H9 (cell line): ENCODE data around the gene SRP54. TPM values are rescaled to one million over a fixed set of nuclear protein-coding genes. Genes with fewer than 3 reads are reported as not detected.

Experiments
- DNase-seq: peaks from one replicate; pipeline ENCODE4 v3.0.0-alpha.2; 2017
- H2AFZ ChIP-seq: one replicate; pipeline ENCODE4 v1.6.1; 2013; ENCODE audit warnings: mild to moderate bottlenecking, low read length, control low read depth, moderate library complexity
- H2AK5ac ChIP-seq: 2 replicates; pipeline ENCODE4 v1.6.1; 2013; ENCODE audit warnings: low read length, control low read depth, mixed read lengths; ENCODE audit not compliant: insufficient read length
- H2BK120ac ChIP-seq: one replicate; pipeline ENCODE4 v1.6.1; 2013; ENCODE audit warnings: low read depth, mild to moderate bottlenecking, low read length, control low read depth, inconsistent platforms; ENCODE audit not compliant: poor library complexity, severe bottlenecking
- H2BK12ac ChIP-seq: 2 replicates; pipeline ENCODE4 v1.6.1; 2013; ENCODE audit warnings: low read length, control low read depth, mixed read lengths, low read depth; ENCODE audit not compliant: insufficient read length
- H2BK15ac ChIP-seq: 2 replicates; pipeline ENCODE4 v1.6.1; 2013; ENCODE audit warnings: low read depth, low read length, control low read depth
- H2BK20ac ChIP-seq: one replicate; pipeline ENCODE4 v1.6.1; 2013; ENCODE audit warnings: low read depth, mild to moderate bottlenecking, low read length, control low read depth, inconsistent platforms; ENCODE audit not compliant: poor library complexity, severe bottlenecking
- H2BK5ac ChIP-seq: 2 replicates; pipeline ENCODE4 v1.6.1; 2013; ENCODE audit warnings: low read length, control low read depth, mixed read lengths; ENCODE audit not compliant: insufficient read length
- H3K14ac ChIP-seq: 2 replicates; pipeline ENCODE4 v1.6.1; 2013; ENCODE audit warnings: low read length, control low read depth; ENCODE audit not compliant: insufficient read depth
- H3K18ac ChIP-seq: 2 replicates; pipeline ENCODE4 v1.6.1; 2013; ENCODE audit warnings: low read depth, mild to moderate bottlenecking, mixed read lengths, low read length, control low read depth; ENCODE audit not compliant: insufficient read length
- H3K23ac ChIP-seq: 2 replicates; pipeline ENCODE4 v1.6.1; 2013; ENCODE audit warnings: low read length, control low read depth, mixed read lengths, low read depth; ENCODE audit not compliant: insufficient read length
- H3K23me2 ChIP-seq: 2 replicates; pipeline ENCODE4 v1.6.1; 2013; ENCODE audit warnings: low read depth, mild to moderate bottlenecking, mixed read lengths, low read length, control low read depth; ENCODE audit not compliant: insufficient read length, poor library complexity, severe bottlenecking
- H3K27ac ChIP-seq: 2 replicates; pipeline ENCODE4 v1.5.1; 2013; ENCODE audit warnings: low read length, control low read depth, mixed read lengths, low read depth; ENCODE audit not compliant: insufficient read length
- H3K27me3 ChIP-seq: 2 replicates; pipeline ENCODE4 v1.6.1; 2013; ENCODE audit warnings: low read length, control low read depth, inconsistent platforms; ENCODE audit not compliant: insufficient read depth
- H3K4ac ChIP-seq: 2 replicates; pipeline ENCODE4 v1.6.1; 2013; ENCODE audit warnings: low read depth, mild to moderate bottlenecking, control low read depth, inconsistent platforms, low read length, moderate library complexity
- H3K4me1 ChIP-seq: 2 replicates; pipeline ENCODE4 v1.6.1; 2013; ENCODE audit warnings: low read length, control low read depth, inconsistent platforms; ENCODE audit not compliant: insufficient read depth
- H3K4me2 ChIP-seq: 2 replicates; pipeline ENCODE4 v1.6.1; 2013; ENCODE audit warnings: low read length, control low read depth, mixed read lengths; ENCODE audit not compliant: insufficient read length, insufficient read depth
- H3K56ac ChIP-seq: 2 replicates; pipeline ENCODE4 v1.6.1; 2013; ENCODE audit warnings: low read depth, mild to moderate bottlenecking, mixed read lengths, low read length, control low read depth; ENCODE audit not compliant: insufficient read length
- H3K79me1 ChIP-seq: 2 replicates; pipeline ENCODE4 v1.6.1; 2013; ENCODE audit warnings: low read depth, mild to moderate bottlenecking, moderate library complexity, low read length, control low read depth, inconsistent platforms; ENCODE audit not compliant: insufficient read depth, poor library complexity, severe bottlenecking
- H3K79me2 ChIP-seq: 2 replicates; pipeline ENCODE4 v1.6.1; 2013; ENCODE audit warnings: low read length, control low read depth, inconsistent platforms; ENCODE audit not compliant: insufficient read depth
- H3K9ac ChIP-seq: 2 replicates; pipeline ENCODE4 v1.6.1; 2013; ENCODE audit warnings: low read length, control low read depth, mixed read lengths; ENCODE audit not compliant: insufficient read length; ENCODE audit errors: extremely low read depth
- H3K9me3 ChIP-seq: one replicate; pipeline ENCODE4 v1.6.1; 2013; ENCODE audit warnings: low read depth, low read length, inconsistent platforms; ENCODE audit not compliant: control insufficient read depth
- H3T11ph ChIP-seq: one replicate; pipeline ENCODE4 v1.6.1; 2013; ENCODE audit warnings: mild to moderate bottlenecking, low read length, control low read depth, inconsistent platforms
- H4K20me1 ChIP-seq: one replicate; pipeline ENCODE4 v1.6.1; 2013; ENCODE audit not compliant: control insufficient read depth, insufficient read length, insufficient read depth
- H4K5ac ChIP-seq: 2 replicates; pipeline ENCODE4 v1.6.1; 2013; ENCODE audit warnings: low read depth, mild to moderate bottlenecking, mixed read lengths, low read length, control low read depth; ENCODE audit not compliant: insufficient read length
- H4K8ac ChIP-seq: replicated peaks from 2 replicates; pipeline ENCODE4 v1.6.1; 2013; ENCODE audit warnings: low read length, control low read depth, mixed read lengths, low read depth; ENCODE audit not compliant: insufficient read length
- H4K91ac ChIP-seq: 2 replicates; pipeline ENCODE4 v1.6.1; 2013; ENCODE audit warnings: low read depth, mild to moderate bottlenecking, moderate library complexity, mixed read lengths, low read length, control low read depth; ENCODE audit not compliant: insufficient read length
- H3K27ac Mint-ChIP-seq, 3 experiments: 2 replicates in 2 of 3; 3 replicates in 1 of 3; pipeline ENCODE4 v1.8.0; 2020 to 2021; ENCODE audit warnings: mixed read lengths in 3 of 3, mild to moderate bottlenecking in 1 of 3, moderate library complexity in 1 of 3
- H3K27me3 Mint-ChIP-seq: 2 replicates; pipeline ENCODE4 v1.8.0; 2021; ENCODE audit warnings: low read depth, mild to moderate bottlenecking, moderate library complexity, mixed read lengths
- H3K36me3 Mint-ChIP-seq, 3 experiments: 2 replicates in 2 of 3; 3 replicates in 1 of 3; pipeline ENCODE4 v1.8.0; 2020 to 2021; ENCODE audit warnings: low read depth in 3 of 3, mixed read lengths in 3 of 3; ENCODE audit not compliant: insufficient read depth in 1 of 3
- H3K4me1 Mint-ChIP-seq, 2 experiments: 2 replicates each; pipeline ENCODE4 v1.8.0; 2020; ENCODE audit warnings: mixed read lengths in 2 of 2
- H3K4me3 Mint-ChIP-seq, 2 experiments: 2 replicates in 1 of 2; 3 replicates in 1 of 2; pipeline ENCODE4 v1.8.0; 2020 to 2021; ENCODE audit warnings: mild to moderate bottlenecking in 2 of 2, mixed read lengths in 2 of 2, moderate library complexity in 1 of 2
- H3K9me3 Mint-ChIP-seq, 2 experiments: 2 replicates in 1 of 2; 3 replicates in 1 of 2; pipeline ENCODE4 v1.8.0; 2020; ENCODE audit warnings: mild to moderate bottlenecking in 2 of 2, mixed read lengths in 2 of 2, moderate library complexity in 1 of 2
- WGBS: extraction: QIAGEN DNeasy Blood & Tissue Kit; methylation state at CpG from one replicate; pipeline ENCODE4 v1.1.7; 2013; ENCODE audit warnings: missing lambda C conversion rate, low lambda C conversion rate, mixed read lengths; ENCODE audit not compliant: insufficient read length; ENCODE audit errors: extremely low coverage; 5-methylcytosine and 5-hydroxymethylcytosine counted together
- total RNA-seq: library from RNA; stranded (reverse); gene quantifications from 2 replicates; pipeline ENCODE4 v1.2.1, GENCODE V29; 2021
- TF ChIP-seq, protein P1 (sequence below): fragments of 200-600 bp; sonication (generic); conservative IDR thresholded peaks from 3 replicates; pipeline ENCODE4 v1.8.0; 2021; ENCODE audit warnings: antibody characterized with exemption, mild to moderate bottlenecking

The SRP54 gene
- total RNA-seq, 1 experiment from 2014 or later = 57.7 TPM

DNA sequence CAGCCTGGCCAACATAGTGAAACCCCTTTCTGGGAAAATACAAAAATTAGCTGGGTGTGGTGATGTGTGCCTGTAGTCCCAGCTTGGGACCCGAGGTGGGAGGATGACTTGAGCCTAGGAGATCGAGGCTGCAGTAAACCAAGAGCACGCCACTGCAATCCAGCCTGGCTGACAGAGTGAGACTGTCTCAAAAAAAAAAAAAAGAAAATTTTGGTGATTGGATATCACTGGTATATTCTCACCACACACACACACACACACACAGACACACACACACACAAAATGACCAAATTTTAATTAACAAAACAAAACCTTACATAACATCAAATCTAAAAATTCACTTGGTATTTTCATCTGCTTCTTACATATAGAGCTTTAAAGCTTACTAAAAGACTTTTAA is 59.8 kb downstream of the SRP54 start:
- Histone ChIP-seq H3K4me1 (no peaks in the 10 kb centered on the region; the same call in 1 of the 2 replicates), H2BK20ac (no peak overlapping the region), H4K5ac (no peak overlapping the region), H3K4me2 (no peak overlapping the region), H3K79me2 (no peaks in the 10 kb centered on the region), H3K27me3 (no peaks in the 10 kb centered on the region), H2BK5ac (no peak overlapping the region), H2AFZ (no peak overlapping the region), H2BK12ac (no peak overlapping the region), H3K27ac (no peak overlapping the region), H3K56ac (no peak overlapping the region), H2BK120ac (no peak overlapping the region), H2BK15ac (no peak overlapping the region), H3K23ac (no peak overlapping the region), H4K91ac (no peak overlapping the region), H4K8ac (no peak overlapping the region), H4K20me1 (no peaks in the 10 kb centered on the region), H3K14ac (no peak overlapping the region), H2AK5ac (no peak overlapping the region), H3K4ac (no peak overlapping the region), H3K9me3 (no peaks in the 10 kb centered on the region), H3K23me2 (peaks cover 4% of the 10 kb centered on the region), H3K79me1 (no peaks in the 10 kb centered on the region), H3K9ac (no peak overlapping the region), H3K18ac (no peak overlapping the region), H3T11ph (no peak overlapping the region)
- Mint-ChIP-seq H3K9me3 (no peaks in the 10 kb centered on the region), H3K27ac (peak overlapping the region in 1 of 3 experiments; percentile 59; a peak in 2 of 7 replicates), H3K4me3 (no peak overlapping the region), H3K27me3 (no peaks in the 10 kb centered on the region; the same call in 1 of the 2 replicates), H3K4me1 (peaks cover 8 to 11% of the 10 kb centered on the region in 2 experiments), H3K36me3 (peaks cover 0 to under 1% (median under 1%) of the 10 kb centered on the region in 3 experiments; a peak in 2 of 7 replicates)
- no peak for DNase-seq
- WGBS = no CpG with 5 or more reads among the region's 3 CpGs
- TF ChIP-seq, protein P1, sequence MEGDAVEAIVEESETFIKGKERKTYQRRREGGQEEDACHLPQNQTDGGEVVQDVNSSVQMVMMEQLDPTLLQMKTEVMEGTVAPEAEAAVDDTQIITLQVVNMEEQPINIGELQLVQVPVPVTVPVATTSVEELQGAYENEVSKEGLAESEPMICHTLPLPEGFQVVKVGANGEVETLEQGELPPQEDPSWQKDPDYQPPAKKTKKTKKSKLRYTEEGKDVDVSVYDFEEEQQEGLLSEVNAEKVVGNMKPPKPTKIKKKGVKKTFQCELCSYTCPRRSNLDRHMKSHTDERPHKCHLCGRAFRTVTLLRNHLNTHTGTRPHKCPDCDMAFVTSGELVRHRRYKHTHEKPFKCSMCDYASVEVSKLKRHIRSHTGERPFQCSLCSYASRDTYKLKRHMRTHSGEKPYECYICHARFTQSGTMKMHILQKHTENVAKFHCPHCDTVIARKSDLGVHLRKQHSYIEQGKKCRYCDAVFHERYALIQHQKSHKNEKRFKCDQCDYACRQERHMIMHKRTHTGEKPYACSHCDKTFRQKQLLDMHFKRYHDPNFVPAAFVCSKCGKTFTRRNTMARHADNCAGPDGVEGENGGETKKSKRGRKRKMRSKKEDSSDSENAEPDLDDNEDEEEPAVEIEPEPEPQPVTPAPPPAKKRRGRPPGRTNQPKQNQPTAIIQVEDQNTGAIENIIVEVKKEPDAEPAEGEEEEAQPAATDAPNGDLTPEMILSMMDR = no peak
